ENCODE data around the gene GIMAP8. TPM values are rescaled to one million over a fixed set of nuclear protein-coding genes. Genes with fewer than 3 reads are reported as not detected.

GIMAP8 gene
- total and polyA plus RNA-seq, 2 of the 8 experiments (the other 6 are each of a cell fraction or from before 2014, with no cell fraction given): not detected

- TF ChIP-seq KDM1A (IDR thresholded peaks at IDR 0.05; ENCODE audit: borderline replicate concordance, low read length) (no peak), SP4 (IDR thresholded peaks at IDR 0.05; ENCODE audit: low read length) (no peak), RNF2 (IDR thresholded peaks at IDR 0.05; ENCODE audit: borderline replicate concordance, low read depth, low read length, missing control alignments, poor library complexity, severe bottlenecking) (no peak), EGR1 (IDR thresholded peaks at IDR 0.05; ENCODE audit: borderline replicate concordance, low read depth, low read length) (no peak)
Observed at GRCh38 chr7:150463461-150463860, 13.0 kb downstream of the GIMAP8 start (continued).

Data from H1 (cell line).